KMS-11 (cell line): Measurements from ENCODE around the gene HSD17B3.
"Not testable (repeated sequence)": the region's sequence is repeated elsewhere in the genome, so short reads cannot be mapped to it uniquely, and the experiment has no call there.

Experiments used
- H2AFZ ChIP-seq: fragments of 200-600 bp; sonication (generic); 2 replicates; pipeline ENCODE4 v1.6.1; 2016; ENCODE audit warnings: antibody characterized with exemption, mixed run types, low read depth
- H3K27ac ChIP-seq: fragments of 200-600 bp; sonication (generic); 2 replicates; pipeline ENCODE4 v1.6.1; 2016; ENCODE audit warnings: mild to moderate bottlenecking, mixed run types
- H3K27me3 ChIP-seq: fragments of 200-600 bp; sonication (generic); 2 replicates; pipeline ENCODE4 v1.6.1; 2017; ENCODE audit warnings: mild to moderate bottlenecking, low read depth, mixed run types, moderate library complexity; ENCODE audit not compliant: insufficient read depth
- H3K36me3 ChIP-seq: fragments of 200-600 bp; sonication (generic); 2 replicates; pipeline ENCODE4 v1.6.1; 2017; ENCODE audit warnings: mild to moderate bottlenecking, mixed run types; ENCODE audit not compliant: insufficient read depth
- H3K4me1 ChIP-seq: fragments of 200-600 bp; sonication (generic); 2 replicates; pipeline ENCODE4 v1.6.1; 2016; ENCODE audit warnings: mild to moderate bottlenecking, low read depth, mixed run types; ENCODE audit not compliant: poor library complexity, severe bottlenecking
- H3K4me2 ChIP-seq: fragments of 200-600 bp; sonication (generic); 2 replicates; pipeline ENCODE4 v1.7.0; 2016; ENCODE audit warnings: mild to moderate bottlenecking, mixed run types
- H3K4me3 ChIP-seq: fragments of 200-600 bp; sonication (generic); IDR thresholded peaks from 2 replicates; pipeline ENCODE4 v1.6.1; 2017; ENCODE audit warnings: low read depth, low read length, mixed read lengths; ENCODE audit not compliant: insufficient read depth
- H3K79me2 ChIP-seq: fragments of 200-600 bp; sonication (generic); 2 replicates; pipeline ENCODE4 v1.6.1; 2016; ENCODE audit warnings: low read depth, mixed run types; ENCODE audit not compliant: insufficient read depth
- H3K9ac ChIP-seq: fragments of 200-600 bp; sonication (generic); 2 replicates; pipeline ENCODE4 v1.6.1; 2016; ENCODE audit warnings: mild to moderate bottlenecking, mixed run types
- H4K20me1 ChIP-seq: fragments of 200-600 bp; sonication (generic); 2 replicates; pipeline ENCODE4 v1.6.1; 2016; ENCODE audit warnings: mild to moderate bottlenecking, mixed run types; ENCODE audit not compliant: insufficient read depth
- CTCF ChIP-seq: fragments of 200-600 bp; sonication (generic); conservative IDR thresholded peaks from 2 replicates; pipeline ENCODE4 v1.6.1; 2017; ENCODE audit warnings: low read depth, mild to moderate bottlenecking, antibody characterized with exemption, low read length, moderate library complexity, mixed read lengths

Gene HSD17B3

GRCh38 chr9:96320749-96321280 is 18.8 kb upstream of the HSD17B3 start:
- Histone ChIP-seq H4K20me1 (no peaks in the 10 kb centered on the region), H3K79me2 (no peaks in the 10 kb centered on the region), H3K9ac (no peak overlapping the region), H3K4me1 (no peaks in the 10 kb centered on the region), H3K27me3 (no peaks in the 10 kb centered on the region), H3K36me3 (no peaks in the 10 kb centered on the region), H3K4me2 (no peak overlapping the region), H2AFZ (no peak overlapping the region), H3K4me3 (no peak overlapping the region), H3K27ac (no peak overlapping the region)
- no peak for TF ChIP-seq CTCF

DNA sequence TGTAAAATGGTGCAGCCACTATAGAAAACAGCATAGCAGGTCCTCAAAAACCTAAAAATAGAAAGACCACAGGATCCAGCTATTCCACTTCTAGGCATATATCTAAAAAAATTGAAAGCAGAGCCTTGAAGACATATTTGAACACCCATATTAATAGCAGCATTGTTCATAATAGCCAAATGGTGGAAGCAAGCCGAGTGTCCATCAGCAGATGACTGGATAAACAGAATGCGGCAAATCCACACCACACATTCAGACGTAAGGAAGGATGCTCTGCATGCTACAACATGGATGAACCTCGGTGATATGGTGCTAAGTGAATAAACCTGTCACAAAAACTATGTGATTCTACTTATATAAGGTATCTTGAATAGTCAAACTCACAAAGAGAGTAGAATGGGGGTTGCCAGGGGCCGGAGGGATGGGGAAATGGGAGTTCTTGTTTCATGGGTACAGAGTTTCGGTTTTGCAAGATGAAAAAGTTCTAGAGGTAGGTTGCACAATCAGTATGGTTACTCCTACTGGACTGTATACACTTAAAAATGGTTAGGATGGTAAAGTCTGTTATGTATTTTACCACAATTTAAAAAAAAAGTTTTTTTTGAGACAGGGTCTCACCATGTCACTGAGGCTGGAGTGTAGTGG is 17.1 kb upstream of the HSD17B3 start:
- H3K4me3 ChIP-seq: no peak overlapping the region
- no peaks in the 10 kb centered on the region for H4K20me1 ChIP-seq
- H2AFZ ChIP-seq: no peak overlapping the region
- H3K79me2 ChIP-seq: no peaks in the 10 kb centered on the region
- TF ChIP-seq CTCF: no peak
- H3K27me3 ChIP-seq: no peaks in the 10 kb centered on the region
- H3K27ac ChIP-seq: no peak overlapping the region
- no peak overlapping the region for H3K9ac ChIP-seq
- no peaks in the 10 kb centered on the region for H3K36me3 ChIP-seq
- H3K4me2 ChIP-seq: no peak overlapping the region
- H3K4me1 ChIP-seq: no peaks in the 10 kb centered on the region

GRCh38 chr9:96317335-96317980 is 15.5 kb upstream of the HSD17B3 start:
- Histone ChIP-seq H3K36me3 (no peaks in the 10 kb centered on the region), H3K79me2 (no peaks in the 10 kb centered on the region), H3K9ac (no peak overlapping the region), H3K27ac (no peak overlapping the region), H4K20me1 (no peaks in the 10 kb centered on the region), H3K4me2 (no peak overlapping the region), H3K27me3 (no peaks in the 10 kb centered on the region), H3K4me3 (no peak overlapping the region), H2AFZ (no peak overlapping the region), H3K4me1 (no peaks in the 10 kb centered on the region)
- TF ChIP-seq CTCF: peak; percentile 92

DNA sequence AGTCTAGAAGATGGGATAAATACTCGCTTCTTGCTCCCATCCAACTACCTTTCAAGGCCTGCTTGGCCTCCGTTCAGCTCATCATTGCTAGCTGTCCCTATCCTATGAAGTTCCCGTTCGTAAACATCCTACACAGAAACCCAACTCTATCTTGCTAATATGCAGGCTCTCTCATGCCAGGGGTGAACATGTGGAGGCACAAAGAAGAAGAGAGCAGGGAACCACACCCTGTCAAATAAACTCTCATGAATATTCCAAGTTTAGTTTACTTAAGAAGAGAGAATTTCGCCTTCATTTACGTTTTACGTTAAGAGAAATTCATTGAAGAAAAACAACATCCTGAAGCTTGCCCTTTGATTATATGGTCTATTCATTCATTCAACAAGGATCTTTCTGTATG is 7.9 kb upstream of the HSD17B3 start:
- no peak overlapping the region for H2AFZ ChIP-seq
- H3K9ac ChIP-seq: no peak overlapping the region
- no peak overlapping the region for H3K4me3 ChIP-seq
- no peak for TF ChIP-seq CTCF
- no peaks in the 10 kb centered on the region for H3K79me2 ChIP-seq
- H3K27me3 ChIP-seq: no peaks in the 10 kb centered on the region
- no peaks in the 10 kb centered on the region for H3K4me1 ChIP-seq
- H4K20me1 ChIP-seq: no peaks in the 10 kb centered on the region
- no peaks in the 10 kb centered on the region for H3K36me3 ChIP-seq
- no peak overlapping the region for H3K4me2 ChIP-seq
- H3K27ac ChIP-seq: no peak overlapping the region

DNA sequence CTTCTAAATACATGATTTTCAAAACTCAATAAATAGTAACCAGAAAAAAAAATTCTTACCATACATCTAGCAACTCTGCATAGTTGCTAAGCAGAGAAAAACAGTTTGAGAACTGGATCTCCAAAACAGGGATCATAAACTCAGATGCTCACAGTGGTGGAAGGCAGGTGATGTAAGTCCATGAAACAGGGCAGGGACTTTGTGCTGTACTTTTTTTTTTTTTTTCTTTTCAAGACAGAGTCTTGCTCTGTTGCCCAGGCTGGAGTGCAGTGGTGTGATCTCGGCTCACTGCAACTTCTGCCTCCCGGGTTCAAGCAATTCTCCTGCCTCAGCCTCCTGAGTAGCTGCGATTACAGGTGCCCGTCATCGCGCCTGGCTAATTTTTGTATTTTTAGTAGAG is 5.0 kb upstream of the HSD17B3 start:
- H3K27me3 ChIP-seq, H3K9ac ChIP-seq, H3K4me3 ChIP-seq, H3K4me2 ChIP-seq, H3K36me3 ChIP-seq, H3K79me2 ChIP-seq, H2AFZ ChIP-seq, H4K20me1 ChIP-seq, H3K4me1 ChIP-seq, H3K27ac ChIP-seq: not testable (repeated sequence)
